Measurements from ENCODE around the gene NTRK2.

The NTRK2 gene

GRCh38 chr9:84998639-84999038 lies 329.1 kb downstream of the NTRK2 start:
- no peak overlapping the region for H3K27ac ChIP-seq
- no peaks in the 10 kb centered on the region for H3K27me3 ChIP-seq (replicated peaks)
- in situ Hi-C loops (cut with HindIII; ENCODE audit: low pct_ligation_motif_present, low sequenced_read_pairs), result no loop called here
- no peak for DNase-seq
- no peak for TF ChIP-seq CTCF (IDR thresholded peaks at IDR 0.05; ENCODE audit: low read depth, low read length, missing control alignments)
- H3K4me3 ChIP-seq (ENCODE audit: low read depth, low read length), result no peak overlapping the region
- H3K36me3 ChIP-seq (replicated peaks), result no peaks in the 10 kb centered on the region

- in situ Hi-C loops (cut with HindIII; ENCODE audit: low pct_ligation_motif_present, low sequenced_read_pairs), result no loop called here
- no peak for DNase-seq
- TF ChIP-seq CTCF (IDR thresholded peaks at IDR 0.05; ENCODE audit: low read depth, low read length, missing control alignments), result no peak
Observed at GRCh38 chr9:84999788-85000187, 330.3 kb downstream of the NTRK2 start.

GRCh38 chr9:85001925-85002324 lies 332.4 kb downstream of the NTRK2 start:
- Histone ChIP-seq H3K4me3 (ENCODE audit: low read depth, low read length) (no peak overlapping the region), H3K36me3 (replicated peaks) (no peaks in the 10 kb centered on the region), H3K27me3 (replicated peaks) (no peaks in the 10 kb centered on the region), H3K27ac (no peak overlapping the region)
- in situ Hi-C loops (cut with HindIII; ENCODE audit: low pct_ligation_motif_present, low sequenced_read_pairs), result no loop called here
- no peak for TF ChIP-seq CTCF (IDR thresholded peaks at IDR 0.05; ENCODE audit: low read depth, low read length, missing control alignments)
- no peak for DNase-seq

More at GRCh38 chr9:84999788-85000187, 330.3 kb downstream of the NTRK2 start:
- Histone ChIP-seq H3K27ac (no peak overlapping the region), H3K4me3 (ENCODE audit: low read depth, low read length) (no peak overlapping the region), H3K27me3 (replicated peaks) (no peaks in the 10 kb centered on the region), H3K36me3 (replicated peaks) (no peaks in the 10 kb centered on the region)

GRCh38 chr9:85004818-85005413 lies 335.4 kb downstream of the NTRK2 start:
- TF ChIP-seq CTCF (IDR thresholded peaks at IDR 0.05; ENCODE audit: low read depth, low read length, missing control alignments), result no peak
- no peak overlapping the region for H3K4me3 ChIP-seq (ENCODE audit: low read depth, low read length)
- H3K27ac ChIP-seq, result no peak overlapping the region
- in situ Hi-C loops (cut with HindIII; ENCODE audit: low pct_ligation_motif_present, low sequenced_read_pairs), result no loop called here
- DNase-seq, result peak; percentile 1
- no peaks in the 10 kb centered on the region for H3K27me3 ChIP-seq (replicated peaks)
- H3K36me3 ChIP-seq (replicated peaks), result no peaks in the 10 kb centered on the region

- H3K27ac ChIP-seq, result no peak overlapping the region
- H3K27me3 ChIP-seq (replicated peaks), result no peaks in the 10 kb centered on the region
- no peaks in the 10 kb centered on the region for H3K36me3 ChIP-seq (replicated peaks)
- H3K4me3 ChIP-seq (ENCODE audit: low read depth, low read length), result no peak overlapping the region
- in situ Hi-C loops (cut with HindIII; ENCODE audit: low pct_ligation_motif_present, low sequenced_read_pairs), result no loop called here
- TF ChIP-seq CTCF (IDR thresholded peaks at IDR 0.05; ENCODE audit: low read depth, low read length, missing control alignments), result no peak
- DNase-seq, result no peak
Observed at GRCh38 chr9:85007748-85008147, 338.2 kb downstream of the NTRK2 start.

GRCh38 chr9:85008215-85008614 lies 338.7 kb downstream of the NTRK2 start:
- Histone ChIP-seq H3K36me3 (replicated peaks) (no peaks in the 10 kb centered on the region), H3K27me3 (replicated peaks) (no peaks in the 10 kb centered on the region), H3K27ac (no peak overlapping the region), H3K4me3 (ENCODE audit: low read depth, low read length) (no peak overlapping the region)
- DNase-seq, result no peak
- in situ Hi-C loops (cut with HindIII; ENCODE audit: low pct_ligation_motif_present, low sequenced_read_pairs), result no loop called here
- TF ChIP-seq CTCF (IDR thresholded peaks at IDR 0.05; ENCODE audit: low read depth, low read length, missing control alignments), result no peak
